WTC11 (cell line): ENCODE measurements around the gene APOL1. TPM values are rescaled to one million over a fixed set of nuclear protein-coding genes. Genes with fewer than 3 reads are reported as not detected.

Experiments used
- ATAC-seq: fragments of 200-7000 bp; cut with Tn5 transposase; 2 replicates; pipeline ENCODE4 v1.10.0; 2021; ENCODE audit warnings: mild to moderate bottlenecking, moderate library complexity
- CTCF ChIA-PET: fragments of 300-600 bp; sonication (Branson Sonifier 250); formaldehyde crosslinking; loops from one replicate; lab custom pipeline; 2021; ENCODE audit warnings: antibody characterized with exemption; lab: Charles Lee
- POLR2A ChIA-PET: fragments of 350-600 bp; sonication (Branson Sonifier 250); formaldehyde crosslinking; loops from one replicate; lab custom pipeline; 2021; ENCODE audit warnings: antibody characterized with exemption; lab: Charles Lee
- DNase-seq: peaks from one replicate; pipeline ENCODE4 v3.0.0; 2021; ENCODE audit warnings: low spot score
- H3K27ac Mint-ChIP-seq: 2 replicates; pipeline ENCODE4 v1.8.0; 2021; ENCODE audit warnings: mixed read lengths
- H3K27me3 Mint-ChIP-seq: 2 replicates; pipeline ENCODE4 v1.8.0; 2021; ENCODE audit warnings: low read depth, mild to moderate bottlenecking, moderate library complexity, mixed read lengths
- H3K36me3 Mint-ChIP-seq: 2 replicates; pipeline ENCODE4 v1.8.0; 2021; ENCODE audit warnings: mixed read lengths
- H3K4me1 Mint-ChIP-seq: 2 replicates; pipeline ENCODE4 v1.8.0; 2022; ENCODE audit warnings: mixed read lengths
- H3K4me3 Mint-ChIP-seq: 2 replicates; pipeline ENCODE4 v1.8.0; 2021; ENCODE audit warnings: mild to moderate bottlenecking, moderate library complexity, mixed read lengths
- H3K9me3 Mint-ChIP-seq: 2 replicates; pipeline ENCODE4 v1.8.0; 2021; ENCODE audit warnings: mixed read lengths
- CBFB ChIP-seq: sonication (generic); formaldehyde crosslinking; IDR thresholded peaks from 2 replicates; pipeline ENCODE4 v1.8.1; 2022; ENCODE audit warnings: mild to moderate bottlenecking, low read depth, missing genetic modification reagents
- ETV6 ChIP-seq: sonication (generic); formaldehyde crosslinking; IDR thresholded peaks from 2 replicates; pipeline ENCODE4 v1.8.1; 2022; ENCODE audit warnings: mild to moderate bottlenecking, missing genetic modification reagents
- GRHL2 ChIP-seq: fragments of 250-450 bp; sonication (Bioruptor Pico); IDR thresholded peaks from 2 replicates; pipeline ENCODE4 v1.8.0; 2022; ENCODE audit warnings: mild to moderate bottlenecking, moderate library complexity; ENCODE audit not compliant: insufficient replicate concordance, severe bottlenecking
- GTF2I ChIP-seq: fragments of 250-450 bp; sonication (Bioruptor Pico); conservative IDR thresholded peaks from 2 replicates; pipeline ENCODE4 v1.4.0; 2021; ENCODE audit warnings: mild to moderate bottlenecking
- HMGA2 ChIP-seq: fragments of 250-450 bp; sonication (Bioruptor Pico); IDR thresholded peaks from 2 replicates; pipeline ENCODE4 v1.4.0; 2021; ENCODE audit warnings: mild to moderate bottlenecking, moderate library complexity
- JUN ChIP-seq: sonication (generic); formaldehyde crosslinking; IDR thresholded peaks from 2 replicates; pipeline ENCODE4 v1.8.0; 2023; ENCODE audit warnings: mild to moderate bottlenecking, missing genetic modification reagents
- NFATC4 ChIP-seq: fragments of 250-450 bp; sonication (Bioruptor Pico); IDR thresholded peaks from 2 replicates; pipeline ENCODE4 v1.9.0; 2021; ENCODE audit warnings: mild to moderate bottlenecking
- PRRX2 ChIP-seq: fragments of 250-450 bp; sonication (Bioruptor Pico); IDR thresholded peaks from 2 replicates; pipeline ENCODE4 v1.8.0; 2021; ENCODE audit warnings: mild to moderate bottlenecking
- SOX15 ChIP-seq: fragments of 250-450 bp; sonication (Bioruptor Pico); IDR thresholded peaks from 2 replicates; pipeline ENCODE4 v1.9.0; 2021; ENCODE audit warnings: mild to moderate bottlenecking
- STAT6 ChIP-seq: sonication (generic); formaldehyde crosslinking; conservative IDR thresholded peaks from 2 replicates; pipeline ENCODE4 v1.8.1; 2023; ENCODE audit warnings: mild to moderate bottlenecking, low read depth, missing genetic modification reagents, moderate library complexity
- ZNF121 ChIP-seq: sonication (generic); formaldehyde crosslinking; IDR thresholded peaks from 2 replicates; pipeline ENCODE4 v1.8.0; 2023; ENCODE audit warnings: missing genetic modification reagents
- ZNF425 ChIP-seq: fragments of 250-450 bp; sonication (Bioruptor Pico); conservative IDR thresholded peaks from 2 replicates; pipeline ENCODE4 v1.9.0; 2021; ENCODE audit warnings: mild to moderate bottlenecking
- ZNF512 ChIP-seq: sonication (generic); formaldehyde crosslinking; IDR thresholded peaks from 2 replicates; pipeline ENCODE4 v1.8.1; 2022; ENCODE audit warnings: missing genetic modification reagents, borderline replicate concordance
- total RNA-seq: library from RNA; stranded (reverse); gene quantifications from 3 replicates; pipeline ENCODE4 v1.2.3, GENCODE V29; 2021
- TF ChIP-seq, protein P1 (sequence below): fragments of 250-450 bp; sonication (Bioruptor Pico); IDR thresholded peaks from 2 replicates; pipeline ENCODE4 v2.1.2; 2022; ENCODE audit warnings: mild to moderate bottlenecking, moderate library complexity
- TF ChIP-seq, protein P2 (sequence below): sonication (generic); formaldehyde crosslinking; IDR thresholded peaks from 2 replicates; pipeline ENCODE4 v1.8.1; 2023; ENCODE audit warnings: mild to moderate bottlenecking, missing genetic modification reagents, moderate library complexity
- TF ChIP-seq, protein P3 (sequence below): fragments of 250-450 bp; sonication (Bioruptor Pico); IDR thresholded peaks from 2 replicates; pipeline ENCODE4 v1.9.0; 2021; ENCODE audit warnings: mild to moderate bottlenecking

The APOL1 gene
- total RNA-seq, 1 experiment from 2014 or later: 0.35 TPM

DNA sequence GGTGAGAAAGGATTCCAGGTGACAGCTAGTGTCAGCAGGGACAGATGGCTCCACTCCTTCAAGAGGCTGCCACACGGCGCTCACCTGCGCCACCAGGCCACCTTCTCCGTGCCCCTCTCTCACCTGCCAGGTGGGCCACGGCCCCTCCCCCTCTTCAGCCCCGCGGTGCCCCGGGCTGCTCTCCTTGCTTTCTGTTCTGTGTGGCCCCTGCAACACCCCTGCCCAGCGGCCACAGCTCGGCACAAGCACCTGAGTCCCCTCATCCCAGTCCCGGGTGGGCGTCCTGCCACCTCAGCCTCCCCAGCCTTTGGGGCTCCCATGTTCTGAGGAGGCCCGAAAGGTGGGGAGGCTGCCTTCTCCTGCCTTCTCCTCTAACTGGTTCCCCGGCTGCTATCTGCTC lies 46.4 kb downstream of the APOL1 start:
- H3K4me1 Mint-ChIP-seq: no peaks in the 10 kb centered on the region
- TF ChIP-seq SOX15 (CRISPR knock-in tag) (no peak), STAT6 (no peak), ZNF425 (CRISPR knock-in tag) (no peak), CBFB (CRISPR knock-in tag) (no peak), ZNF512 (no peak), ETV6 (CRISPR knock-in tag) (no peak), ZNF121 (CRISPR knock-in tag) (no peak), PRRX2 (CRISPR knock-in tag) (no peak), HMGA2 (CRISPR knock-in tag) (no peak), GRHL2 (CRISPR knock-in tag) (no peak)
- TF ChIP-seq, protein P1, sequence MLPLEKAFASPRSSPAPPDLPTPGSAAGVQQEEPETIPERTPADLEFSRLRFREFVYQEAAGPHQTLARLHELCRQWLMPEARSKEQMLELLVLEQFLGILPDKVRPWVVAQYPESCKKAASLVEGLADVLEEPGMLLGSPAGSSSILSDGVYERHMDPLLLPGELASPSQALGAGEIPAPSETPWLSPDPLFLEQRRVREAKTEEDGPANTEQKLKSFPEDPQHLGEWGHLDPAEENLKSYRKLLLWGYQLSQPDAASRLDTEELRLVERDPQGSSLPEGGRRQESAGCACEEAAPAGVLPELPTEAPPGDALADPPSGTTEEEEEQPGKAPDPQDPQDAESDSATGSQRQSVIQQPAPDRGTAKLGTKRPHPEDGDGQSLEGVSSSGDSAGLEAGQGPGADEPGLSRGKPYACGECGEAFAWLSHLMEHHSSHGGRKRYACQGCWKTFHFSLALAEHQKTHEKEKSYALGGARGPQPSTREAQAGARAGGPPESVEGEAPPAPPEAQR (CRISPR knock-in tag): no peak
- TF ChIP-seq, protein P2, sequence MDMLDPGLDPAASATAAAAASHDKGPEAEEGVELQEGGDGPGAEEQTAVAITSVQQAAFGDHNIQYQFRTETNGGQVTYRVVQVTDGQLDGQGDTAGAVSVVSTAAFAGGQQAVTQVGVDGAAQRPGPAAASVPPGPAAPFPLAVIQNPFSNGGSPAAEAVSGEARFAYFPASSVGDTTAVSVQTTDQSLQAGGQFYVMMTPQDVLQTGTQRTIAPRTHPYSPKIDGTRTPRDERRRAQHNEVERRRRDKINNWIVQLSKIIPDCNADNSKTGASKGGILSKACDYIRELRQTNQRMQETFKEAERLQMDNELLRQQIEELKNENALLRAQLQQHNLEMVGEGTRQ: no peak
- ATAC-seq (no peak), DNase-seq (no peak)
- no peaks in the 10 kb centered on the region for H3K9me3 Mint-ChIP-seq
- POLR2A ChIA-PET: no interaction called here
- no peaks in the 10 kb centered on the region for H3K27me3 Mint-ChIP-seq
- H3K36me3 Mint-ChIP-seq: peaks cover 80% of the 10 kb centered on the region
- CTCF ChIA-PET: interaction anchor here (2.6 to 3.4 kb wide), 2 partner anchors 13 kb away, joined by 16 to 27 read pairs; no protein-coding TSS in a partner anchor
- no peak overlapping the region for H3K4me3 Mint-ChIP-seq
- no peak overlapping the region for H3K27ac Mint-ChIP-seq

GRCh38 chr22:36299911-36300310 lies 47.0 kb downstream of the APOL1 start:
- H3K9me3 Mint-ChIP-seq: no peaks in the 10 kb centered on the region
- peaks cover 79% of the 10 kb centered on the region for H3K36me3 Mint-ChIP-seq
- ATAC-seq (no peak), DNase-seq (no peak)
- CTCF ChIA-PET: interaction anchor here (1.3 to 2.6 kb wide), 7 partner anchors 14 to 187 kb away, joined by 3 to 39 read pairs (median 11); partner anchors contain the start of gene TXN2
- no peaks in the 10 kb centered on the region for H3K4me1 Mint-ChIP-seq
- H3K27me3 Mint-ChIP-seq: no peaks in the 10 kb centered on the region
- no peak for TF ChIP-seq GTF2I (CRISPR knock-in tag)
- TF ChIP-seq JUN (CRISPR knock-in tag): no peak
- no peak for TF ChIP-seq STAT6
- TF ChIP-seq, protein P3, sequence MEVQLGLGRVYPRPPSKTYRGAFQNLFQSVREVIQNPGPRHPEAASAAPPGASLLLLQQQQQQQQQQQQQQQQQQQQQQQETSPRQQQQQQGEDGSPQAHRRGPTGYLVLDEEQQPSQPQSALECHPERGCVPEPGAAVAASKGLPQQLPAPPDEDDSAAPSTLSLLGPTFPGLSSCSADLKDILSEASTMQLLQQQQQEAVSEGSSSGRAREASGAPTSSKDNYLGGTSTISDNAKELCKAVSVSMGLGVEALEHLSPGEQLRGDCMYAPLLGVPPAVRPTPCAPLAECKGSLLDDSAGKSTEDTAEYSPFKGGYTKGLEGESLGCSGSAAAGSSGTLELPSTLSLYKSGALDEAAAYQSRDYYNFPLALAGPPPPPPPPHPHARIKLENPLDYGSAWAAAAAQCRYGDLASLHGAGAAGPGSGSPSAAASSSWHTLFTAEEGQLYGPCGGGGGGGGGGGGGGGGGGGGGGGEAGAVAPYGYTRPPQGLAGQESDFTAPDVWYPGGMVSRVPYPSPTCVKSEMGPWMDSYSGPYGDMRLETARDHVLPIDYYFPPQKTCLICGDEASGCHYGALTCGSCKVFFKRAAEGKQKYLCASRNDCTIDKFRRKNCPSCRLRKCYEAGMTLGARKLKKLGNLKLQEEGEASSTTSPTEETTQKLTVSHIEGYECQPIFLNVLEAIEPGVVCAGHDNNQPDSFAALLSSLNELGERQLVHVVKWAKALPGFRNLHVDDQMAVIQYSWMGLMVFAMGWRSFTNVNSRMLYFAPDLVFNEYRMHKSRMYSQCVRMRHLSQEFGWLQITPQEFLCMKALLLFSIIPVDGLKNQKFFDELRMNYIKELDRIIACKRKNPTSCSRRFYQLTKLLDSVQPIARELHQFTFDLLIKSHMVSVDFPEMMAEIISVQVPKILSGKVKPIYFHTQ (CRISPR knock-in tag): no peak
- no peak for TF ChIP-seq ETV6 (CRISPR knock-in tag)
- TF ChIP-seq NFATC4 (CRISPR knock-in tag): no peak
- H3K27ac Mint-ChIP-seq: no peak overlapping the region
- POLR2A ChIA-PET: no interaction called here
- no peak overlapping the region for H3K4me3 Mint-ChIP-seq
